ENCODE data around the gene TAS2R1. TPM values are rescaled to one million over a fixed set of nuclear protein-coding genes. Genes with fewer than 3 reads are reported as not detected.

The TAS2R1 gene
- total and polyA plus RNA-seq, 10 of the 15 experiments (the other 5 are each of a cell fraction or from before 2014, with no cell fraction given) = not detected

DNA sequence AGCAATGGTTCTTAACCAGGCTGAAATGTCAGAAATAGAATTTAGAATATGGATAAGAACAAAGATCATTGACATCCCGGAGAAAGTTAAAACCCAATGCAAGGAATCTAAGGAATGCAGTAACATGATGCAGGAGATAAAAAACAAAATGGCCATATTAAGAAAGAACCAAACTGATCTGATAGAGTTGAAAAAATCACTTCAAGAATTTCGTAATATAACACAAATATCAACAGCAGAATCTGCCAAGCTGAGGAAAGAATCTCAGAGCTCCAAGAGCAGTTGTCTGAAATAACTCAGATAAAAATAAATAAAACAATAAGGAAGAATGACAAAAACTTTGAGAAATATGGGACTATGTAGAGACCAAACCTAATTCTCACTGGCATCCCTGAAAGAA lies 37.8 kb upstream of the TAS2R1 start (continued):
- TF ChIP-seq, protein P1, sequence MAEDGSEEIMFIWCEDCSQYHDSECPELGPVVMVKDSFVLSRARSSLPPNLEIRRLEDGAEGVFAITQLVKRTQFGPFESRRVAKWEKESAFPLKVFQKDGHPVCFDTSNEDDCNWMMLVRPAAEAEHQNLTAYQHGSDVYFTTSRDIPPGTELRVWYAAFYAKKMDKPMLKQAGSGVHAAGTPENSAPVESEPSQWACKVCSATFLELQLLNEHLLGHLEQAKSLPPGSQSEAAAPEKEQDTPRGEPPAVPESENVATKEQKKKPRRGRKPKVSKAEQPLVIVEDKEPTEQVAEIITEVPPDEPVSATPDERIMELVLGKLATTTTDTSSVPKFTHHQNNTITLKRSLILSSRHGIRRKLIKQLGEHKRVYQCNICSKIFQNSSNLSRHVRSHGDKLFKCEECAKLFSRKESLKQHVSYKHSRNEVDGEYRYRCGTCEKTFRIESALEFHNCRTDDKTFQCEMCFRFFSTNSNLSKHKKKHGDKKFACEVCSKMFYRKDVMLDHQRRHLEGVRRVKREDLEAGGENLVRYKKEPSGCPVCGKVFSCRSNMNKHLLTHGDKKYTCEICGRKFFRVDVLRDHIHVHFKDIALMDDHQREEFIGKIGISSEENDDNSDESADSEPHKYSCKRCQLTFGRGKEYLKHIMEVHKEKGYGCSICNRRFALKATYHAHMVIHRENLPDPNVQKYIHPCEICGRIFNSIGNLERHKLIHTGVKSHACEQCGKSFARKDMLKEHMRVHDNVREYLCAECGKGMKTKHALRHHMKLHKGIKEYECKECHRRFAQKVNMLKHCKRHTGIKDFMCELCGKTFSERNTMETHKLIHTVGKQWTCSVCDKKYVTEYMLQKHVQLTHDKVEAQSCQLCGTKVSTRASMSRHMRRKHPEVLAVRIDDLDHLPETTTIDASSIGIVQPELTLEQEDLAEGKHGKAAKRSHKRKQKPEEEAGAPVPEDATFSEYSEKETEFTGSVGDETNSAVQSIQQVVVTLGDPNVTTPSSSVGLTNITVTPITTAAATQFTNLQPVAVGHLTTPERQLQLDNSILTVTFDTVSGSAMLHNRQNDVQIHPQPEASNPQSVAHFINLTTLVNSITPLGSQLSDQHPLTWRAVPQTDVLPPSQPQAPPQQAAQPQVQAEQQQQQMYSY (CRISPR knock-in tag; IDR thresholded peaks at IDR 0.05) = no peak
- TF ChIP-seq EZH2 (IDR thresholded peaks at IDR 0.05; ENCODE audit: borderline replicate concordance, control insufficient read depth, low read depth, low read length) (no peak), NR2F1 (conservative IDR thresholded peaks at IDR 0.05) (no peak), CBX3 (IDR thresholded peaks at IDR 0.05; ENCODE audit: borderline replicate concordance, low read depth) (no peak), IKZF1 (conservative IDR thresholded peaks at IDR 0.05) (no peak), MTA3 (IDR thresholded peaks at IDR 0.05; ENCODE audit: borderline replicate concordance, low read length) (no peak), HDAC2 (IDR thresholded peaks at IDR 0.05) (no peak), BHLHE40 (IDR thresholded peaks at IDR 0.05; ENCODE audit: borderline replicate concordance in 1 of 2, low read depth in 2 of 2, low read length in 1 of 2) (no peak), ZZZ3 (IDR thresholded peaks at IDR 0.05; ENCODE audit: control insufficient read depth, insufficient read length, low read depth) (no peak), PAX5 (IDR thresholded peaks at IDR 0.05; ENCODE audit: borderline replicate concordance, low read depth, low read length) (no peak)
- TF ChIP-seq, protein P2, sequence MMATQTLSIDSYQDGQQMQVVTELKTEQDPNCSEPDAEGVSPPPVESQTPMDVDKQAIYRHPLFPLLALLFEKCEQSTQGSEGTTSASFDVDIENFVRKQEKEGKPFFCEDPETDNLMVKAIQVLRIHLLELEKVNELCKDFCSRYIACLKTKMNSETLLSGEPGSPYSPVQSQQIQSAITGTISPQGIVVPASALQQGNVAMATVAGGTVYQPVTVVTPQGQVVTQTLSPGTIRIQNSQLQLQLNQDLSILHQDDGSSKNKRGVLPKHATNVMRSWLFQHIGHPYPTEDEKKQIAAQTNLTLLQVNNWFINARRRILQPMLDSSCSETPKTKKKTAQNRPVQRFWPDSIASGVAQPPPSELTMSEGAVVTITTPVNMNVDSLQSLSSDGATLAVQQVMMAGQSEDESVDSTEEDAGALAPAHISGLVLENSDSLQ (IDR thresholded peaks at IDR 0.05) = no peak
- TF ChIP-seq, protein P3, sequence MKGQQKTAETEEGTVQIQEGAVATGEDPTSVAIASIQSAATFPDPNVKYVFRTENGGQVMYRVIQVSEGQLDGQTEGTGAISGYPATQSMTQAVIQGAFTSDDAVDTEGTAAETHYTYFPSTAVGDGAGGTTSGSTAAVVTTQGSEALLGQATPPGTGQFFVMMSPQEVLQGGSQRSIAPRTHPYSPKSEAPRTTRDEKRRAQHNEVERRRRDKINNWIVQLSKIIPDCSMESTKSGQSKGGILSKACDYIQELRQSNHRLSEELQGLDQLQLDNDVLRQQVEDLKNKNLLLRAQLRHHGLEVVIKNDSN (IDR thresholded peaks at IDR 0.05; ENCODE audit: borderline replicate concordance, extremely low read length, insufficient read depth, low read depth, low read length) = no peak
